Naive thymus-derived CD4-positive, alpha-beta T cell (primary cell): Measurements from ENCODE around the gene TPST1. TPM values are rescaled to one million over a fixed set of nuclear protein-coding genes. Genes with fewer than 3 reads are reported as not detected.

Experiments used
- ATAC-seq: fragments of 150-1000 bp; cut with Tn5 transposase; 2 replicates; pipeline ENCODE4 v1.10.0; 2021; ENCODE audit warnings: mild to moderate bottlenecking, moderate library complexity
- CTCF ChIA-PET: fragments of 350-600 bp; sonication (Branson Sonifier 250); formaldehyde crosslinking; loops from one replicate; lab custom pipeline; 2021; ENCODE audit warnings: antibody characterized with exemption; lab: Charles Lee
- POLR2A ChIA-PET: fragments of 350-600 bp; sonication (Branson Sonifier 250); formaldehyde crosslinking; loops from one replicate; lab custom pipeline; 2021; ENCODE audit warnings: antibody characterized with exemption, inconsistent platforms; lab: Charles Lee
- DNase-seq, 9 donors: peaks; one replicate each; pipeline versions ENCODE4 v3.0.0 to v3.0.0-alpha.2; 2020 to 2022; ENCODE audit warnings: mixed read lengths in 1 of 9
- H3K27ac ChIP-seq: one replicate; pipeline ENCODE4 v1.7.0; 2013; ENCODE audit warnings: mild to moderate bottlenecking, low read depth, low read length, moderate library complexity
- H3K27me3 ChIP-seq, 2 donors: one replicate each; pipeline ENCODE4 v1.7.0; 2013; ENCODE audit warnings: low read length in 2 of 2, mild to moderate bottlenecking in 2 of 2, moderate library complexity in 2 of 2; ENCODE audit not compliant: control insufficient read depth in 2 of 2, insufficient read depth in 2 of 2
- H3K36me3 ChIP-seq, 3 experiments: 1 replicate in 2 of 3; 2 replicates in 1 of 3; pipeline ENCODE4 v1.7.0; 2013; ENCODE audit warnings: low read length in 3 of 3, mild to moderate bottlenecking in 3 of 3, moderate library complexity in 1 of 3; ENCODE audit not compliant: insufficient read depth in 3 of 3, control insufficient read depth in 2 of 3
- H3K4me1 ChIP-seq, 2 donors: one replicate each; pipeline ENCODE4 v1.7.0; 2013; ENCODE audit warnings: low read length in 2 of 2, mild to moderate bottlenecking in 2 of 2, moderate library complexity in 1 of 2; ENCODE audit not compliant: control insufficient read depth in 2 of 2, insufficient read depth in 2 of 2
- H3K4me3 ChIP-seq: 2 replicates; pipeline ENCODE4 v1.7.0; 2013; ENCODE audit warnings: mild to moderate bottlenecking, low read length
- H3K9me3 ChIP-seq, 3 experiments: 1 replicate in 2 of 3; 2 replicates in 1 of 3; pipeline ENCODE4 v1.7.0; 2013; ENCODE audit warnings: low read length in 3 of 3; ENCODE audit not compliant: control insufficient read depth in 2 of 3
- H3K27ac Mint-ChIP-seq, 9 donors: one replicate each; pipeline ENCODE4 v1.8.0; 2020 to 2022; ENCODE audit warnings: mixed read lengths in 9 of 9, mild to moderate bottlenecking in 8 of 9, moderate library complexity in 5 of 9, inconsistent platforms in 2 of 9
- H3K27me3 Mint-ChIP-seq, 5 donors: one replicate each; pipeline ENCODE4 v1.8.0; 2021 to 2022; ENCODE audit warnings: mixed read lengths in 5 of 5, mild to moderate bottlenecking in 1 of 5
- H3K36me3 Mint-ChIP-seq, 5 donors: one replicate each; pipeline ENCODE4 v1.8.0; 2020 to 2022; ENCODE audit warnings: mixed read lengths in 5 of 5, mild to moderate bottlenecking in 3 of 5, inconsistent platforms in 1 of 5
- H3K4me1 Mint-ChIP-seq, 7 donors: one replicate each; pipeline ENCODE4 v1.8.0; 2020 to 2022; ENCODE audit warnings: mixed read lengths in 7 of 7, mild to moderate bottlenecking in 3 of 7, inconsistent platforms in 1 of 7
- H3K4me3 Mint-ChIP-seq, 10 donors: one replicate each; pipeline ENCODE4 v1.8.0; 2020 to 2022; ENCODE audit warnings: mild to moderate bottlenecking in 10 of 10, mixed read lengths in 10 of 10, moderate library complexity in 6 of 10, inconsistent platforms in 2 of 10
- H3K9me3 Mint-ChIP-seq, 11 donors: one replicate each; pipeline ENCODE4 v1.8.0; 2020 to 2022; ENCODE audit warnings: mixed read lengths in 11 of 11, mild to moderate bottlenecking in 4 of 11, inconsistent platforms in 1 of 11, moderate library complexity in 1 of 11
- intact Hi-C, 2 donors: fragments of 100-400 bp; cut with micrococcal nuclease; formaldehyde crosslinking; loops; one replicate each; pipeline ENCODE4 v1.15.1; 2023
- polyA plus RNA-seq, 2 donors: library from polyadenylated mRNA; unstranded; fragments of 300-500 nt; fragmentation: Illumina TruSeq; gene quantifications; one replicate each; pipeline ENCODE4 v1.2.3, GENCODE V29; 2021
- total RNA-seq, 6 experiments: library from RNA in 5 of 6; stranded (reverse) in 5 of 6; gene quantifications; 1 replicate in 5 of 6; 2 replicates in 1 of 6; pipeline ENCODE4 v1.2.3 and lab custom pipeline; 2021 to 2026

Gene TPST1
- total and polyA plus RNA-seq, 7 experiments from 2014 or later, result 0.70 to 5.5 (median 2.7) TPM

DNA sequence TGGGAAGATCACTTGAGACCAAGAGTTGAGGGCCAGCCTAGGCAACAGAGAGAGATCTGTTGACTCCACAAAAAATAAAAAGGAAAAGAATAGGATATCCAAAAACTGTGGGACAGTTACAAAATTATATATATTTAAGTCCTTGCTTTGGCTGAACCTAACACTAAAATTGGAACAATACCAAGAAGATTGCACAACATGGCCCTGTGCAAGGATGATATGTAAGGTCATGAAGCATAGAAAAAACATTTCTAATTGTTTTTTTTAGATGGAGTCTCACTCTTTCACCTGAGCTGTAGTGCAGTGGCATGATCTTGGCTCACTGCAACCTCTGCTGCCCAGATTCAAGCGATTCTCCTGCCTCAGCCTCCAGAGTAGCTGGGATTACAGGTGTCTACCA is 139.0 kb downstream of the TPST1 start:
- Mint-ChIP-seq H3K27ac (no peak overlapping the region), H3K4me3 (no peak overlapping the region), H3K27me3 (peaks cover 0 to 6% (median 0%) of the 10 kb centered on the region in 5 donors), H3K9me3 (peaks cover 0 to 48% (median 13%) of the 10 kb centered on the region in 11 donors), H3K36me3 (peaks cover 0 to 24% (median 8%) of the 10 kb centered on the region in 5 donors), H3K4me1 (peaks cover 0 to 6% (median 0%) of the 10 kb centered on the region in 7 donors)
- intact Hi-C loops, result no loop called here
- Histone ChIP-seq H3K27ac (no peak overlapping the region), H3K9me3 (no peaks in the 10 kb centered on the region), H3K27me3 (no peaks in the 10 kb centered on the region), H3K36me3 (no peaks in the 10 kb centered on the region), H3K4me3 (no peak overlapping the region), H3K4me1 (no peaks in the 10 kb centered on the region)
- ChIA-PET POLR2A (no interaction called here), CTCF (interaction anchor here (0.8 kb wide), 1 partner anchor 46 kb away, joined by 3 read pairs; no protein-coding TSS in a partner anchor)
- DNase-seq (no peak), ATAC-seq (no peak)

DNA sequence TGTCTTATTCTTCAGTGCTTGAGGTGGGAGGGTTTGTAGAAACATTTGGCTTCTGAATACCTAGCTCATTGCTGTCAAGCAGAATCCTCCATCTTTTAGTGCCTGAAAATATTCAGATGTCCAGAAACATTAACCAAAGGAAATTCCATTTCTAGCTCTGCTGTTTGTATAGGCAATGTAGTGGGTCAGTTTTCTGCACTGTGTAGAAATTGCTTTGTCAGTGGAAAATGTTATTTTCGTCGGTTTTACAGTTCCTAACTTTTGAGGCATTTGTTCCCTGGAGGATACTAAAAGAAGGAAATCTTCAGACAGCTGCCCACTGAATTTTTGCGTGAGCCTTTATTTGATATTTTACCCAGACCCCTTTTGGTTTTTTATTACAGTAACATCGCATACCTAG is 143.4 kb downstream of the TPST1 start:
- DNase-seq, result no peak
- Mint-ChIP-seq H3K27ac (peak overlapping the region in 1 of 9 donors; percentile 20), H3K4me1 (peaks cover 0 to 6% (median 0%) of the 10 kb centered on the region in 7 donors), H3K4me3 (no peak overlapping the region), H3K9me3 (peaks cover 0 to 19% (median 5%) of the 10 kb centered on the region in 11 donors), H3K27me3 (peaks cover 0 to 6% (median 0%) of the 10 kb centered on the region in 5 donors), H3K36me3 (peaks cover 0 to 17% (median 11%) of the 10 kb centered on the region in 5 donors)
- intact Hi-C loops, result no loop called here
- ATAC-seq, result no peak
- CTCF ChIA-PET, result no interaction called here
- POLR2A ChIA-PET, result no interaction called here
- Histone ChIP-seq H3K27ac (no peak overlapping the region), H3K4me1 (no peaks in the 10 kb centered on the region), H3K4me3 (no peak overlapping the region), H3K9me3 (no peaks in the 10 kb centered on the region), H3K36me3 (no peaks in the 10 kb centered on the region), H3K27me3 (no peaks in the 10 kb centered on the region)

GRCh38 chr7:66348959-66349358 is 143.8 kb downstream of the TPST1 start:
- peaks cover 0 to 6% (median 0%) of the 10 kb centered on the region in 7 donors for H3K4me1 Mint-ChIP-seq
- ChIA-PET POLR2A (no interaction called here), CTCF (no interaction called here)
- Histone ChIP-seq H3K27ac (no peak overlapping the region), H3K4me1 (no peaks in the 10 kb centered on the region), H3K27me3 (no peaks in the 10 kb centered on the region), H3K9me3 (no peaks in the 10 kb centered on the region), H3K36me3 (no peaks in the 10 kb centered on the region), H3K4me3 (no peak overlapping the region)
- intact Hi-C loops, result no loop called here
- DNase-seq (no peak), ATAC-seq (peak; percentile 52)
- H3K27ac Mint-ChIP-seq, result peak overlapping the region in 1 of 9 donors; percentile 20
- peaks cover 0 to 17% (median 7%) of the 10 kb centered on the region in 5 donors for H3K36me3 Mint-ChIP-seq
- H3K9me3 Mint-ChIP-seq, result peaks cover 0 to 15% (median 4%) of the 10 kb centered on the region in 11 donors
- H3K4me3 Mint-ChIP-seq, result no peak overlapping the region
- H3K27me3 Mint-ChIP-seq, result peaks cover 0 to 6% (median 0%) of the 10 kb centered on the region in 5 donors

DNA sequence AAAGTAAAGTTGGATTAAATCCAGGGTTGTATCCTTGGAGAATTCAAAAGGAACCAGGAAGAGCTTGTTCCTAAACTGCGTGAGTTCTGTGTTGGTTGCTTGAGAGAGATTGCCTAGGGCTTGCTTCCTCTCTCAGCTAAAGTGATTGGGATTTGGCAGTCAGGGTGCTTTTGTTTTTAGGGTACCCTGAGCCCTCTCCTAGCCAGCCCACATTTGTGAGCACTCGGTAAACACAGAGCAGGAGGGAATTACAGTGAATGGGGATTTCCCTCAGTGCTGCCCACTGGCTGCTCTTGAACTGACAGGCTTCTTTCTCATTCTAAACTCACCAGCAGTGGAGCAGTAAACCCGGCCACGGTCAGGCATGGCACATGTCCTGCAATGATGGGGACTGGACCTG is 146.9 kb downstream of the TPST1 start:
- H3K4me3 Mint-ChIP-seq, result no peak overlapping the region
- Histone ChIP-seq H3K27me3 (no peaks in the 10 kb centered on the region), H3K9me3 (no peaks in the 10 kb centered on the region), H3K27ac (no peak overlapping the region), H3K36me3 (no peaks in the 10 kb centered on the region), H3K4me1 (no peaks in the 10 kb centered on the region), H3K4me3 (no peak overlapping the region)
- H3K27ac Mint-ChIP-seq, result no peak overlapping the region
- H3K36me3 Mint-ChIP-seq, result peaks cover 0 to 21% (median 5%) of the 10 kb centered on the region in 5 donors
- ATAC-seq (no peak), DNase-seq (no peak)
- intact Hi-C loops, result no loop called here
- H3K27me3 Mint-ChIP-seq, result peaks cover 0 to 6% (median 0%) of the 10 kb centered on the region in 5 donors
- POLR2A ChIA-PET, result no interaction called here
- CTCF ChIA-PET, result no interaction called here
- peaks cover 0 to 6% (median 0%) of the 10 kb centered on the region in 7 donors for H3K4me1 Mint-ChIP-seq
- peaks cover 0 to 5% (median 0%) of the 10 kb centered on the region in 11 donors for H3K9me3 Mint-ChIP-seq

- Histone ChIP-seq H3K27me3 (no peaks in the 10 kb centered on the region), H3K4me1 (no peaks in the 10 kb centered on the region), H3K9me3 (no peaks in the 10 kb centered on the region), H3K27ac (no peak overlapping the region), H3K36me3 (no peaks in the 10 kb centered on the region), H3K4me3 (no peak overlapping the region)
- peaks cover 0 to 21% (median 5%) of the 10 kb centered on the region in 5 donors for H3K36me3 Mint-ChIP-seq
- H3K27me3 Mint-ChIP-seq, result peaks cover 0 to 5% (median 0%) of the 10 kb centered on the region in 5 donors
- CTCF ChIA-PET, result no interaction called here
- intact Hi-C loops, result no loop called here
- POLR2A ChIA-PET, result no interaction called here
- DNase-seq (no peak), ATAC-seq (no peak)
- H3K4me3 Mint-ChIP-seq, result no peak overlapping the region
- no peaks in the 10 kb centered on the region for H3K9me3 Mint-ChIP-seq
- peaks cover 0 to 4% (median 0%) of the 10 kb centered on the region in 7 donors for H3K4me1 Mint-ChIP-seq
- no peak overlapping the region for H3K27ac Mint-ChIP-seq
These were observed 148.4 kb downstream of the TPST1 start for GRCh38 chr7:66353547-66353946.

DNA sequence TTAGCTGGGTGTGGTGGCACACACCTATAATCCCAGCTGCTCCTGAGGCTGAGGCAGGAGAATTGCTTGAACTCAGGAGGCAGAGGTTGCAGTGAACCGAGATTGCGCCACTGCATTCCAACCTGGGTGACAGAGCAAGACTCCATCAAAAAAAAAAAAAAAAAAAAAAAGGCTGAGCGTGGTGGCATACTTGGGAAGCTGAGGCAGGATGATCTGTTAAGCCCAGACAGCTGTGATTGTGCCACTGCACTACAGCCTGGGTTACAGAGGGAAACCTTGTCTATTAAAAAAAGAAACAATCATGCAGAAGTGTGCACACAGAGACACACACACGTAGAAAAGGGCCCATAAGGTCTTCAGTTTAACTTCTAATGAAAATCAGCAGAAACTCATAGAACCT is 150.6 kb downstream of the TPST1 start:
- Histone ChIP-seq H3K36me3 (no peaks in the 10 kb centered on the region), H3K4me1 (no peaks in the 10 kb centered on the region), H3K4me3 (no peak overlapping the region), H3K9me3 (no peaks in the 10 kb centered on the region), H3K27ac (no peak overlapping the region), H3K27me3 (no peaks in the 10 kb centered on the region)
- no peak for ATAC-seq
- DNase-seq, result no peak
- Mint-ChIP-seq H3K27me3 (no peaks in the 10 kb centered on the region), H3K9me3 (no peaks in the 10 kb centered on the region), H3K4me1 (no peaks in the 10 kb centered on the region), H3K4me3 (no peak overlapping the region), H3K36me3 (peaks cover 0 to 23% (median 0%) of the 10 kb centered on the region in 5 donors), H3K27ac (peak overlapping the region in 1 of 9 donors; percentile 26)
- CTCF ChIA-PET, result interaction anchor here (0.8 kb wide), 1 partner anchor 82 kb away, joined by 3 read pairs; no protein-coding TSS in a partner anchor
- POLR2A ChIA-PET, result no interaction called here
- intact Hi-C loops, result no loop called here

DNA sequence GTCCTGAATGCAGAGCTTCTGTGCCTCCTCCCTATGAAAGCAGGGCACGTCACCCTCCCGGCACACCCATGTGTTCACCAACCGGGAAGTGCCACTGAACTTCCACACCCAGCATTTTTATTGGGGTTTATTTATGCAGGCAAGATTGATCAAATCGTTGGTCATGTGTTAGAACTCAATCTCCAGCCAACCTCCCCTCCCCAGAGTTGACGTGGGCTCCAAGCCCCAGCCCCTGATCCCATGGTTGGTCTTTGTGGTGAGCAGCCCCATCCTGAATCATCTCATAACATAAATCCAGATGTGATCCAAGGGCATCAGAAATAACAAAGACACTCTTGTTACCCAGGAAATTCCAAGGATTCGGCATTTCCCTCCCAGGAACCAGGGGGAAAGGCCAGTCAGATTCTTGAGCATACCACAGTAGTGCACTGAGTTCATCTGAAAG is 151.2 kb downstream of the TPST1 start:
- POLR2A ChIA-PET, result no interaction called here

More for the DNA sequence above, 151.2 kb downstream of the TPST1 start:
- H3K36me3 ChIP-seq, result no peaks in the 10 kb centered on the region
- CTCF ChIA-PET, result interaction anchor here (0.8 kb wide), 1 partner anchor 82 kb away, joined by 3 read pairs; no protein-coding TSS in a partner anchor
- Mint-ChIP-seq H3K36me3 (peaks cover 0 to 25% (median 0%) of the 10 kb centered on the region in 5 donors), H3K27me3 (no peaks in the 10 kb centered on the region), H3K4me1 (no peaks in the 10 kb centered on the region), H3K27ac (peak overlapping the region in 1 of 9 donors; percentile 26), H3K4me3 (no peak overlapping the region), H3K9me3 (no peaks in the 10 kb centered on the region)
- no peak overlapping the region for H3K4me3 ChIP-seq
- no peaks in the 10 kb centered on the region for H3K27me3 ChIP-seq
- no peak for DNase-seq
- H3K4me1 ChIP-seq, result no peaks in the 10 kb centered on the region
- no peaks in the 10 kb centered on the region for H3K9me3 ChIP-seq
- H3K27ac ChIP-seq, result no peak overlapping the region
- no peak for ATAC-seq
- intact Hi-C loops, result no loop called here
